HG03280 (cell line): ENCODE data around the gene FAM3A.

Source experiments
- ATAC-seq: cut with Tn5 transposase; IDR thresholded peaks from one replicate; pipeline ENCODE4 v1.9.1; 2021; ENCODE audit warnings: mild to moderate bottlenecking, moderate library complexity; ENCODE audit not compliant: unreplicated experiment

Gene FAM3A

GRCh38 chrX:154481911-154482601 is 34.0 kb downstream of the FAM3A start:
- ATAC-seq, result no peak

GRCh38 chrX:154481195-154481594 is 34.8 kb downstream of the FAM3A start:
- ATAC-seq, result no peak

- ATAC-seq, result peak; percentile 81
Measured at GRCh38 chrX:154478728-154479622, 37.1 kb downstream of the FAM3A start, which contains the start of gene LAGE3. Gene LAGE3 (minus strand): TSS chrX:154479281. CDS start chrX:154478915, 366 bp downstream.

- ATAC-seq, result no peak
Measured at GRCh38 chrX:154477891-154478477, 38.0 kb downstream of the FAM3A start.

GRCh38 chrX:154476821-154477220 is 39.2 kb downstream of the FAM3A start:
- ATAC-seq, result no peak

- no peak for ATAC-seq
Measured at GRCh38 chrX:154473683-154474082, 42.3 kb downstream of the FAM3A start.

- ATAC-seq, result no peak
Measured at GRCh38 chrX:154472685-154473632, 43.1 kb downstream of the FAM3A start.

- no peak for ATAC-seq
Measured at GRCh38 chrX:154471839-154472684, 44.0 kb downstream of the FAM3A start.

- ATAC-seq, result no peak
Measured at GRCh38 chrX:154470914-154471568, 45.0 kb downstream of the FAM3A start.

GRCh38 chrX:154470434-154470833 is 45.6 kb downstream of the FAM3A start:
- ATAC-seq, result no peak

GRCh38 chrX:154469880-154470279 is 46.2 kb downstream of the FAM3A start:
- no peak for ATAC-seq

- ATAC-seq, result no peak
Measured at GRCh38 chrX:154469114-154469513, 46.9 kb downstream of the FAM3A start.

GRCh38 chrX:154468217-154468616 is 47.8 kb downstream of the FAM3A start:
- no peak for ATAC-seq

GRCh38 chrX:154467556-154467955 is 48.5 kb downstream of the FAM3A start:
- no peak for ATAC-seq

GRCh38 chrX:154466907-154467306 is 49.1 kb downstream of the FAM3A start:
- no peak for ATAC-seq

GRCh38 chrX:154466036-154466435 is 50.0 kb downstream of the FAM3A start:
- no peak for ATAC-seq

- no peak for ATAC-seq
Measured at GRCh38 chrX:154465601-154466000, 50.4 kb downstream of the FAM3A start.

- no peak for ATAC-seq
Measured at GRCh38 chrX:154464806-154465365, 51.1 kb downstream of the FAM3A start.
